ENCODE results near the gene MMP11.

- TF ChIP-seq MAZ (IDR thresholded peaks at IDR 0.05; ENCODE audit: borderline replicate concordance, low read depth, low read length) (no peak), RFX5 (IDR thresholded peaks at IDR 0.05; ENCODE audit: low read depth, low read length) (no peak), CTCF (conservative IDR thresholded peaks at IDR 0.05; ENCODE audit: low read depth, low read length) (no peak), RAD21 (IDR thresholded peaks at IDR 0.05; ENCODE audit: low read length) (no peak), ELK1 (IDR thresholded peaks at IDR 0.05; ENCODE audit: borderline replicate concordance, low read depth, low read length) (no peak)
Measured at GRCh38 chr22:23820748-23821211, 48.1 kb downstream of the MMP11 start.

Data from IMR-90 (cell line).